Raji (cell line): Measurements from ENCODE around the gene ALPK1.

Source experiments
- POLR2A ChIP-seq: IDR thresholded peaks from 2 replicates; pipeline ENCODE4 v1.6.1; 2011; ENCODE audit warnings: low read depth, low read length, control low read depth; ENCODE audit not compliant: insufficient read depth

ALPK1 gene

DNA sequence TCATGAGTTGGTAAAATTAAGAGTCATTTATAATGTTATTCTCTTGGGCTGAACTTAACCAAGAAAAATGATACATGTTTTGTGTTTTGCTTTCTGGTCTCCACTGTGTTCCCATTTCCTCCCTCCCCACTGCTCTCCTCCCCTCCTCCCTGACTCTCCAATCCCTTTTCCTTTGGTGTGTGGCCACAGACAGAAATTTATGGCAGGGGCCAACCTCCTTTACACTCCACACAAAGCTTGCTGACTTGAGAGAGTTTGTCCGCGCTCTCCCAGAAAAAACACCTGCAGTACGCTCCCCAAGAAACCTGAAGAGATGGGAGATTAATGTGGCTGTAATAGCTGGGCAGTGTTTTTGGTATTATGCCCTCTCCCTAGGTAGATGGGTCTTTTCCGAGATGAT is 88.9 kb downstream of the ALPK1 start:
- TF ChIP-seq POLR2A, result no peak

DNA sequence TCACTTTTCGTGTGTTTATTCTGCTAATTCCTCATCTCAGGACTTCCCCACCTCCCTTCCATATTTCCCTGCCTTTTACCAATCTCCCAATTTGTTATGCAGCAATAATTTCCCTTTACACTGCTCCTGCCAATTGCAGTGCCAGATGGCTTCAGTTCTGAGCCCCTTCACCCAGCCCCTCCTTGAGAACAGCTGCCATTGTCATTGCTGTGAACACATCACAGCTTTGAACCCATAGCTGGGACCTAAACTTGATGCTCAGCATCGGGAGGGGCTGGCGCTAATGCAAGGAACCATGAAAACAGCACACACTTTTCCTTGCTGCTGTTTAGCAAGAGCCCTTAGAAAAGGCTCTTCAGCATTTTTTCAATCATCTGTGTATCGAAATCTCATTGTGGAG is 104.9 kb downstream of the ALPK1 start:
- TF ChIP-seq POLR2A, result no peak

GRCh38 chr4:112403101-112403945 is 106.2 kb downstream of the ALPK1 start:
- TF ChIP-seq POLR2A, result no peak

DNA sequence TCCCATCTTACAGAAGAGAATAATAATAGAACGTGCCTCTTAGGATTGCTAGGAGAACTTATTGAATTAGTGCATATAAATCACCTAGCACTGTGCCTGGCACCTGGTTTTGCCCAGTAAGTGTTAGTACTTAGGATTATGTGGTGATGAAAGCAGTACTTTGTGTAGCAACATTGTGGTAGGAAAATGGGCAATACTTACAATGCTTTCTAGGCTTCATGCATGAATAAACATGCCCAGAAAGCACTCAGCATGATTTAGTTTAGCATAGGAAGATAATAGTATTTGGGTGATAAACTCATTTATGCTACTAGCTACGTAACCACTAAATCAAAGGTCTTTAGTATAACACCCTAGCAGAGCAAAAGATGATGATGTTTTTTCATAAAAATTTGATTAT is 113.2 kb downstream of the ALPK1 start:
- no peak for TF ChIP-seq POLR2A

DNA sequence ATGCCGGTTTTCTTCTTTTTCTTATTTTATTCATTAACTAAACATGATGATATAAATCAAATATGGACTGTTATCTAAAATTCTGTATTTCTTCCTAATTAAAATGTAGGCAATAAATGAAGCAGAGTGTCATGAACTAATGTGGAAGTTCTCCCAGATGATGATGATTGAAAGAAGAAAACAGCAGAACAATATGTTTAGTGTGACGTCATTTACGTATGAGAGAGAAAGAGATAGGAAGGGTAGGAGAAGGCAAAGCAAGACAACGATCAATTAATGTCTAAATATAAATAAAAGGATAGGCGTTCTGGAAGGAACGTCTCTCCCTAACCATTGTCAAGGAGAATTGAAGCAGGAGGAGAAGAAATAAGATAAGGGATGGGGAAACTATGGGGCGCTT is 113.6 kb downstream of the ALPK1 start:
- no peak for TF ChIP-seq POLR2A

DNA sequence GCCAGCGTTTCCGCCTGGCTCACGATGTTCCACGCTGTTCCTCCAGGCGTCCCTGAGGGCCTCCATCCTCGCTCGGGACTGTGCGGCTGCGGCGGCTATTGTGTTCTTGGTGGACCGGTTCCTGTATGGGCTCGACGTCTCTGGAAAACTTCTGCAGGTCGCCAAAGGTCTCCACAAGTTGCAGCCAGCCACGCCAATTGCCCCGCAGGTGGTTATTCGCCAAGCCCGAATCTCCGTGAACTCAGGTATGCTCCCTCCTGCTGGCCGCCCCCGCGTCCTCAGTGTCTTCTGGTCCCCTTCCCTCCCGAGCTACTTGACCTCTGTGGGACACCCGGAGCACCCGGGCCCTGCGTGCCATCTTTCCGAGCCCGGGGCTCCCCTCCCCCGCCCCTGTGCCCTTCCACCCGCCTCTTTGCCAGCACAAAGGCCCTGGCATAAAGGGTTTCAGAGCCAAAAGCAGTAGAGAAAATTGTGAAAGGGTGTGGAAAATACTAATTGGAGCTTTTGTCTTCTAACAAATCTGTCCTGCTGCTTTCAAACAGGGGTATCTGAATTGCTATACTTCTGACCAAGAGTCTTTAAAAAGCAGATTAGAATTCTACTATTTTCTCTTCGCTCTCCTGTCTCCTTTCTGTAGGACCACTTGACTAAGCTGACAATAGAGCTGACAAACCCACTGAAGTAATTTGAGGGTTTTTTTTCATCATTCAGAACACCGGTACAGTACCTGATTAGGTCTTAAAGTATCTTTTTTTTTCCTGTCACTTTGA is 114.8 kb downstream of the ALPK1 start:
- TF ChIP-seq POLR2A, result no peak

GRCh38 chr4:112416464-112416863 is 119.3 kb downstream of the ALPK1 start:
- TF ChIP-seq POLR2A, result no peak

- no peak for TF ChIP-seq POLR2A
Observed at GRCh38 chr4:112418092-112418491, 120.9 kb downstream of the ALPK1 start.

DNA sequence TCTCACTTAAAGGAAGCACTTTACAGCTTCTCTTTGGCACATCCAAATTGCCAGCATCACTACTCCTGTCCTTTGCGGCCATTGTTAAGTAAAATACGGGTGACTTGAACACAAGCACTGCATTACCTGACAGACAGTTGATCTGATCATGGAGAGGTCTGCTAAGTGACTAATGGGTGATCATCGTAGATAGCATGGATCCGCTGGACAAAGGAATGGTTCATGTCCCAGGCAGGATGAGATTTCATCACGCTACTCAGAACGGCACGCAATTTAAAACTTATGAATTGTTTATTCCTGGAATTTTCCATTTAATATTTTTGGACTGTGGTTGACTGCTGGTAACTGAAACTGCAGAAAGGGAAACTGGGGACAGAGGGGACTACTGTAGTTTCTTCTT is 124.7 kb downstream of the ALPK1 start:
- no peak for TF ChIP-seq POLR2A

GRCh38 chr4:112422644-112423043 is 125.5 kb downstream of the ALPK1 start:
- TF ChIP-seq POLR2A, result no peak

GRCh38 chr4:112423591-112423990 is 126.4 kb downstream of the ALPK1 start:
- TF ChIP-seq POLR2A, result no peak

DNA sequence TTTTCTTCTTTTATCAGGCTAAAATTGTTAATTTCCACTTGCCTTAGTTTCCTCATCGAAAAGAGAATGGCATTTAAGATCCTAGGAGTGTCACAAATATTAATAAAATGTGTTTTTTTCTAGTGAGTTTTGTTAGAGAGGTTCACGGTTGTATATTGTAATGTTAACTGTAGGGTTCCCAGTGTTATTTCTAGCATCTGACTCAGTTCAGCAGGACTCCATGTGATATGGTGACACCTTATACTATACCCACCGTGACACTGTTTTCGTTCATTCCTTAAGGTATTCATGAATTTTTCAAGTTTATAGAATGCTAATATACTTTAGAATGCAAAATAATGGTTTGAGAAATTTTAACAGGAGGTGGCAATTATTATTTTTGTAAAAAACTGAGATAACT is 128.7 kb downstream of the ALPK1 start:
- no peak for TF ChIP-seq POLR2A

DNA sequence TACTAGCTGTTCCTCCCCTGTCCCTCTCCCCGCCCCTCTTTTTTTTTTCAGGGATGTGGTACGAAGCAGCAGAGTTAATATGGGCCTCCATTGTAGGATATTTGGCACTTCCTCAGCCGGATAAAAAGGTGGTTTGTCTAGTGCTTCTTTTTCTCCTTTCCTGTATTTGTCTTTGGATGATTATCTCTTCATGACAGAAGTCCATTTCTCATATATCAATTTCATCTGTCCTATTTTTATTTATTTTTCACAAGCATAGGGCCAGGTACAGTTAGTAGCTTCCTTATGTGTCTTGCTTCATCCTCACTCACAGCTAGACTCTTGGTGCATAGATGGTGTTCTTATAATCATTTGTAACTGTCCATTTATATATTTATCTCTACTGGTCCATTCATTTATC is 129.2 kb downstream of the ALPK1 start:
- no peak for TF ChIP-seq POLR2A

- TF ChIP-seq POLR2A, result no peak
Observed at GRCh38 chr4:112431158-112431557, 134.0 kb downstream of the ALPK1 start.

DNA sequence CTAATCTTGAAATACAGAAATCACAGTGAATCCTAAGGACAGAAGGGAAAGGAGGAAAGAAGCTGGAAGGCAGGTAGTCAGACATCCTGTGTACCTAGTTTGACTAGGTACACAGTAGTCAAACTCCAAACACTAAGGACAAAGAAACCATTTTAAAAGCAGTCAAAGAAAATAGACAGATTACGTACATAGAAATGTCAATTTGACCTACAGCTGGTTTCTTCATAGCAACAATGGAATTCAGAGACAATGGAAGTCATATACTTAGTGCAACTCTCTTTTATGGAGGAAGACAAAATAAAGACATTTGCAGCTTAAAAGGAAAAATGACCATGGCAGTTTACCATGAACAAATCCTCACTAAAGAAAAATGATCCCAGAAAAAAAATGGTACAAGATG is 139.8 kb downstream of the ALPK1 start:
- TF ChIP-seq POLR2A, result no peak

- no peak for TF ChIP-seq POLR2A
Observed at GRCh38 chr4:112448306-112449132, 151.3 kb downstream of the ALPK1 start.

GRCh38 chr4:112449708-112450107 is 152.5 kb downstream of the ALPK1 start:
- TF ChIP-seq POLR2A, result no peak
